HepG2 (cell line): ENCODE measurements around the gene RAD18.

Experiments
- CBFB ChIP-seq: sonication (generic); formaldehyde crosslinking; IDR thresholded peaks from 2 replicates; pipeline ENCODE4 v1.4.0; 2020; ENCODE audit warnings: missing genetic modification reagents
- EZH2 ChIP-seq: conservative IDR thresholded peaks from 2 replicates; pipeline ENCODE4 v1.6.1; 2012; ENCODE audit warnings: mild to moderate bottlenecking, low read depth, low read length, moderate library complexity
- ISL2 ChIP-seq: sonication (generic); formaldehyde crosslinking; IDR thresholded peaks from 2 replicates; pipeline ENCODE4 v1.5.0; 2020; ENCODE audit warnings: missing genetic modification reagents
- POLR2A ChIP-seq, 2 experiments: IDR thresholded peaks; 2 replicates each; pipeline ENCODE4 v1.6.1; 2011; ENCODE audit warnings: low read depth in 2 of 2, low read length in 2 of 2, mild to moderate bottlenecking in 1 of 2, moderate library complexity in 1 of 2; ENCODE audit not compliant: insufficient read depth in 1 of 2

- TF ChIP-seq CBFB (CRISPR knock-in tag), result no peak
- no peak for TF ChIP-seq ISL2 (CRISPR knock-in tag)
- no peak for TF ChIP-seq POLR2A (IDR thresholded peaks at IDR 0.05; ENCODE audit: insufficient read depth in 1 of 2, low read depth in 2 of 2, low read length in 2 of 2)
- TF ChIP-seq EZH2, result no peak
These were observed 3.6 kb downstream of the RAD18 start for GRCh38 chr3:8959668-8960067.
